Transverse colon (tissue), 4 donors: ENCODE measurements around the gene DDI2.

Source experiments
- POLR2AphosphoS5 ChIP-seq, 3 donors: sonication (generic); formaldehyde crosslinking; IDR thresholded peaks; one replicate each; pipeline ENCODE4 v1.6.1; 2016; ENCODE audit warnings: antibody characterized with exemption in 3 of 3
- TF ChIP-seq, protein P1 (sequence below), 5 experiments: fragments of 200-600 bp in 3 of 5; fragments of 450-650 bp in 2 of 5; sonication (generic) in 3 of 5; IDR thresholded peaks; 1 replicate in 2 of 5; 2 replicates in 3 of 5; pipeline ENCODE4 v1.5.1; 2016 to 2017; ENCODE audit warnings: antibody characterized with exemption in 5 of 5, inconsistent platforms in 3 of 5, mild to moderate bottlenecking in 2 of 5, moderate library complexity in 1 of 5

DNA sequence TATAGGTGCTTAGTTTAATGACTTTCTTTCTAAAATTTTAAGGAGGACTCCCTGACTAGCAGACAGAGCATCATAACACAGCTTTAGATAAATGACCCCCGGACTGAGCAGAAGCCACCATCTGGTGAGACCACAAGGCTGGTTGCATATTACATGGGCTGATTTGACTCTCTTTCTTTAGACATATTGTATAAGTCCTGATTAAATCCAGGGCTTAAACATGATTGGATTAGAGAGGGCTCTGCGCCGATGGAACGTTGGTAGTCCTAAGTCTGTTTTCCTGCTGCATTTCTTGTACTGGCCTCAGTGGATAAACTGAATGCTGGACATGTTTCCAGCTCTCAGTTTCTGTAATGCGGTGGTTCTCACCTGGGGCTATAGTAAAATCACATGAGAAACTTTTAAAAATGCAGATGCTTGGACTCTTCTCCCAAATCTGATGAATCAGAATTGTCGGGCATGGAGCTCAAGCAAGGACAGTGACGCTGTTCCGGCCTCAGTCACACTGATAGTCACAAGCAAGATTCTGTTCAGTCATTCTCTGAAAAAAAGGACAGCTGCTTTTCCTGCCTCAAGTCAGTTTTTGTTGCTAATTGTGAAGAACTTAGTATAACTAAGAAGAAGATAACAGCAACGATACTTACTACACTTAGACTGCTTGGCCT, 16.6 kb downstream of the DDI2 start:
- TF ChIP-seq, protein P1, sequence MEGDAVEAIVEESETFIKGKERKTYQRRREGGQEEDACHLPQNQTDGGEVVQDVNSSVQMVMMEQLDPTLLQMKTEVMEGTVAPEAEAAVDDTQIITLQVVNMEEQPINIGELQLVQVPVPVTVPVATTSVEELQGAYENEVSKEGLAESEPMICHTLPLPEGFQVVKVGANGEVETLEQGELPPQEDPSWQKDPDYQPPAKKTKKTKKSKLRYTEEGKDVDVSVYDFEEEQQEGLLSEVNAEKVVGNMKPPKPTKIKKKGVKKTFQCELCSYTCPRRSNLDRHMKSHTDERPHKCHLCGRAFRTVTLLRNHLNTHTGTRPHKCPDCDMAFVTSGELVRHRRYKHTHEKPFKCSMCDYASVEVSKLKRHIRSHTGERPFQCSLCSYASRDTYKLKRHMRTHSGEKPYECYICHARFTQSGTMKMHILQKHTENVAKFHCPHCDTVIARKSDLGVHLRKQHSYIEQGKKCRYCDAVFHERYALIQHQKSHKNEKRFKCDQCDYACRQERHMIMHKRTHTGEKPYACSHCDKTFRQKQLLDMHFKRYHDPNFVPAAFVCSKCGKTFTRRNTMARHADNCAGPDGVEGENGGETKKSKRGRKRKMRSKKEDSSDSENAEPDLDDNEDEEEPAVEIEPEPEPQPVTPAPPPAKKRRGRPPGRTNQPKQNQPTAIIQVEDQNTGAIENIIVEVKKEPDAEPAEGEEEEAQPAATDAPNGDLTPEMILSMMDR (IDR thresholded peaks at IDR 0.05) = no peak
- TF ChIP-seq POLR2AphosphoS5 (IDR thresholded peaks at IDR 0.05) = no peak
